BJ (cell line): ENCODE data around the gene PPM1J. TPM values are rescaled to one million over a fixed set of nuclear protein-coding genes. Genes with fewer than 3 reads are reported as not detected.

ENCODE experiments used
- CTCF ChIA-PET: fragments of 350-600 bp; formaldehyde crosslinking; extraction: SDS; loops from one replicate; lab custom pipeline; 2021; ENCODE audit warnings: antibody characterized with exemption, inconsistent platforms; lab: Yijun Ruan, JAX
- POLR2A ChIA-PET: fragments of 300-600 bp; sonication (Branson Sonifier 250); formaldehyde crosslinking; extraction: SDS; loops from one replicate; lab custom pipeline; 2021; ENCODE audit warnings: antibody characterized with exemption; lab: Charles Lee
- DNase-seq: peaks from one replicate; pipeline ENCODE4 v3.0.0-alpha.2; 2011; ENCODE audit warnings: low read depth
- H3K27me3 ChIP-seq: 2 replicates; pipeline ENCODE4 v1.6.0; 2011; ENCODE audit warnings: low read length; ENCODE audit not compliant: control insufficient read depth, insufficient read depth
- H3K36me3 ChIP-seq: 2 replicates; pipeline ENCODE4 v1.5.1; 2011; ENCODE audit warnings: low read length; ENCODE audit not compliant: control insufficient read depth, insufficient read depth
- H3K4me3 ChIP-seq: 2 replicates; pipeline ENCODE4 v1.5.1; 2011; ENCODE audit warnings: low read depth, mild to moderate bottlenecking, control low read depth, low read length
- polyA plus RNA-seq: library from polyadenylated mRNA; depleted of rRNA; stranded (reverse); fragments of >200 nt; gene quantifications from 2 replicates; pipeline ENCODE4 v1.2.3, GENCODE V29; 2011
- TF ChIP-seq, protein P1 (sequence below): IDR thresholded peaks from 2 replicates; pipeline ENCODE4 v1.5.1; 2011; ENCODE audit warnings: low read depth, mild to moderate bottlenecking, control low read depth, inconsistent platforms, low read length, moderate library complexity; ENCODE audit not compliant: insufficient read depth

Gene PPM1J
- polyA plus RNA-seq, 1 experiment: 1.4 TPM

DNA sequence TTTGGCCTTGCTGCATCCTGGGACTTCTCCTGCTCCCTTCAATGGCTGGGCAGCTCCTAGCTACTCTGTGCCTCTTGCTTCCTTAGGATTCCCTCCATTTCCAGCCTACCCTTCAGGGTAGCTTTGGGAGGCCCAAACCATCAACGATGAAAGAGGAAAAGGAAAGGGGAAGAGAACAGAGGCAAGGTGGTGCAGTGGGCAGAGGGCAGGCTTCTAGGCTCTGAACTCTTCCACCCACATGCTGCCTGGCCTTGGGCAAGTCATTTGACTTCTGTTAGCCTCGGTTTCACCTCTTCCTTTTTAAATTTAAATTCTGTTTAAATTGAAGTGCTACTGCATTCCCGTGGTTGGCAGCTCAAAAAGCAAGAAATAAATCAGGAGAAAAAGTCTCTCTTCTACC, 5.7 kb upstream of the PPM1J start:
- Histone ChIP-seq H3K4me3 (no peak overlapping the region), H3K27me3 (no peaks in the 10 kb centered on the region; the same call in 1 of the 2 replicates), H3K36me3 (no peaks in the 10 kb centered on the region)
- CTCF ChIA-PET: interaction anchor here (1.2 to 11.8 kb wide), 8 partner anchors 9 to 352 kb away, joined by 3 to 486 read pairs (median 16); partner anchors contain the start of genes LRIG2 and RHOC
- POLR2A ChIA-PET: interaction anchor here (0.6 kb wide), 1 partner anchor 35 kb away, joined by 4 read pairs; no protein-coding TSS in a partner anchor
- TF ChIP-seq, protein P1, sequence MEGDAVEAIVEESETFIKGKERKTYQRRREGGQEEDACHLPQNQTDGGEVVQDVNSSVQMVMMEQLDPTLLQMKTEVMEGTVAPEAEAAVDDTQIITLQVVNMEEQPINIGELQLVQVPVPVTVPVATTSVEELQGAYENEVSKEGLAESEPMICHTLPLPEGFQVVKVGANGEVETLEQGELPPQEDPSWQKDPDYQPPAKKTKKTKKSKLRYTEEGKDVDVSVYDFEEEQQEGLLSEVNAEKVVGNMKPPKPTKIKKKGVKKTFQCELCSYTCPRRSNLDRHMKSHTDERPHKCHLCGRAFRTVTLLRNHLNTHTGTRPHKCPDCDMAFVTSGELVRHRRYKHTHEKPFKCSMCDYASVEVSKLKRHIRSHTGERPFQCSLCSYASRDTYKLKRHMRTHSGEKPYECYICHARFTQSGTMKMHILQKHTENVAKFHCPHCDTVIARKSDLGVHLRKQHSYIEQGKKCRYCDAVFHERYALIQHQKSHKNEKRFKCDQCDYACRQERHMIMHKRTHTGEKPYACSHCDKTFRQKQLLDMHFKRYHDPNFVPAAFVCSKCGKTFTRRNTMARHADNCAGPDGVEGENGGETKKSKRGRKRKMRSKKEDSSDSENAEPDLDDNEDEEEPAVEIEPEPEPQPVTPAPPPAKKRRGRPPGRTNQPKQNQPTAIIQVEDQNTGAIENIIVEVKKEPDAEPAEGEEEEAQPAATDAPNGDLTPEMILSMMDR: no peak
- no peak for DNase-seq

DNA sequence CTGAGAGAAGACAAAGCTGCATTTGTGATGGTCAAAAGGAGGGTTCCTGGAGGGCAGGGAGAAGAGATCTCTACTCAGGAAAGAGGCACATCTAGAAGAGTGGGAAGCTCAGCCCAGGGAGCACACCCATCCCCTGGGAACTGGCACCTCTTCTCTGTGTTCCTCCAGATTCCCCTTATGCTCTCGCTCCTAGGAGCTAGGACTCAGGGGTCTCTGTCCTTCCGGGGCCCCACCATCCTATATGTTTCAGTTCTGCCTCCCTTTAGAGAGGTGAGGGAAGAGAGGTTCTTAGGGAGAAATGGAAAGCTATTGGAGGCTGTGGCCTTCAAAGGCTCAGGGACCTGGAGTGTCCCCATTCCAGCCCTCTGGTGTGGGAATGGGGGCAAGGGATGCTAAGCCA, 4.6 kb upstream of the PPM1J start:
- no peaks in the 10 kb centered on the region for H3K36me3 ChIP-seq
- ChIA-PET CTCF (interaction anchor here (0.9 to 11.8 kb wide), 15 partner anchors 8 to 377 kb away, joined by 3 to 486 read pairs (median 7); partner anchors contain the start of genes LRIG2 and RHOC), POLR2A (no interaction called here)
- no peak for DNase-seq
- no peaks in the 10 kb centered on the region; the same call in 1 of the 2 replicates for H3K27me3 ChIP-seq
- TF ChIP-seq, protein P1: no peak
- H3K4me3 ChIP-seq: no peak overlapping the region

DNA sequence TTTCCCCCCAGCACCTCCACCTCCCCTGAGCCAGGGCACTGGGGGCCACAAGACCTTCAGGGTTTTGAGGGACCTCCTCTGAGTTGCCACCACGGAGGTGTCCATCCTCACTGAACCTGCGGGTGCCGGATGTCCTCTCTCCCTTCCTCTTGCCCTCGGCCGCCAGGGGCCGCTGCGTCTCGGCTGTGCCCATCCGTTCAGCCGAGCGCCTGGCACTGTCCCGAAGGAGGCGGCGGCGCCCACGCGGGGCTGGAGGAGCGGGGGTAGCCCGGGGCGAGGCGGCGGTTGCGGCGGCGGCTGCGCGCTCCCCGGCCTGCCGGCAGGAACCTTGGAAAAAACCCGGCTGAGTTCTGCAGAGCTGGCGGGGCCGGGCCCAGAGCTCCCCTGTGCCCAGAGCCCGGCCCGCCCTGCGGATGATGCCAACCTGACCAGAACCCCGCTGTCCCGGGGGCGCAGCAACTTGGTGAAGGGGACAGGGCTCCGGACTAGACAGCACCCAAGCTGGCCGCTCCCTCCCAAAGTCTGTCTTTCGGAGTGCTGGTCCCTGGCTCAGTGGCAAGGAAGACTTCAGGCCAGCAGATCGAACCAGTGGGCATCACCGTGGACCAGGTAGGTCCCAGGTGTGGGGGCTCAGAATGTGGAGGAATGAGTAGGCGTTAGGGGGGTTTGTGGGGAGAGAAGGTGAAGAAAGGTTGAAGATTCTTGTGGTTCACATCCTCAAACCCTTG, 3.7 kb upstream of the PPM1J start:
- Histone ChIP-seq H3K4me3 (peak overlapping the region; percentile 11; the same call in 1 of the 2 replicates), H3K36me3 (no peaks in the 10 kb centered on the region), H3K27me3 (no peaks in the 10 kb centered on the region; the same call in 1 of the 2 replicates)
- TF ChIP-seq, protein P1: peak; percentile 89
- CTCF ChIA-PET: interaction anchor here (0.6 to 11.8 kb wide), 32 partner anchors 9 to 378 kb away, joined by 3 to 486 read pairs (median 4); partner anchors contain the start of genes LRIG2 and RHOC
- POLR2A ChIA-PET: no interaction called here
- DNase-seq: no peak

DNA sequence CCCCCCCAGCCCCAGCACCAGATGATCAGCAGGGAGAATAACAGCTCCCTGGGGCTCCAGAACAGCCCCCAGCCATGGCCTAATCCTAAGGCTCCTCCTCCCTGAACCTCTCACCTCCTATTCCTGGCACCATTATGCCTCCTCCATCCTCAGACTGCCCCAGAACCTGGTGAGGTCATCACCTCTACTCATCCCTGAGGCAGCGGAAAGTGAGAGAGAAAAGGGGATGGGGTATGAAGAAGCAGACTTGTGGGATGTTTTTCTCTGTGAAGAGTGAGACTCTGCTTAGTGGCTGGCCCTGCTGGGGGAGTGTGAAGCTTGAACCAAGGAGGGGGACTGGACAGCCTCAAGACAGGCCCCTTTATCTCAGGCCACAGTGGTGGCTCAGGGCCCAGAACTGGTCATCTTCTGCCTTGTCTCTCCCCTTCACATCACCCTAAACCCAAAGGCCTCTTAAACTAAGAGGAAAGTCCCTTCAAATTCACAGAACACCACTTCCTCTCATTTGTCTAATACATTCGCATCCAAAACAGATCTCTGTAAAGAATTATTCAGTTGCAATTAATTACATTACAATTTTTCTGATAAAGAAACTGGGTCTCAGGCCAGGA, 2.2 kb upstream of the PPM1J start:
- TF ChIP-seq, protein P1: no peak
- ChIA-PET POLR2A (no interaction called here), CTCF (interaction anchor here (0.7 to 11.8 kb wide), 23 partner anchors 8 to 359 kb away, joined by 3 to 486 read pairs (median 5); partner anchors contain the start of genes CTTNBP2NL and LRIG2)
- H3K4me3 ChIP-seq: no peak overlapping the region
- DNase-seq: no peak
- no peaks in the 10 kb centered on the region; the same call in 1 of the 2 replicates for H3K27me3 ChIP-seq
- H3K36me3 ChIP-seq: no peaks in the 10 kb centered on the region

DNA sequence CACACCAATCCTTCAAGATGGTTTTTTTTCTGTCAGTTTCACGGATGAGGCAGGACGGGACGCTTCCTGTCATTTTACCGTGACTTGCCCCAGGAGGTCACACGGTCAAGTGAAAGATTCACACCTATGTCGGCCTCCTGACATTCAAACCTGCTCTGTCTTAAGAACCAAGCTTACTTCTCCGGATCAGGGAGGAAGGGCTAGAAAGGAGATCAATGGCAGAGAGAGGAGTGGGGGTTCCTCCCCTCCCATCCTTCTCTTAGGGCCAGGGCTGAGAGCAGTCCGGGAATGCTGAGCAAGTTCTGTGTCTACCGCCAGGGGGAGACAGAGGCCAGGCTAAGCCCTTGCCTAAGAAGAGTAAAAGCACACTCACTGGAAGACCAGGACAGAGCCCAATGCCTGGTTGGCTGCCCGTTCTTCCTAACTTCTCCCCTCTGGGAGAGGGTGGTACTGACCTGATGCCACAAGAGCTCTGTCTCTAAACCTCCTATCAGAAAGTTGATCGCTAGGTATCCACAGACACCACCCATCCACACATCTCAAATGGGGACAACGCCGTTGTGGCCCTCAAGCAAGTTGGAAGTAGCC, 1.1 kb upstream of the PPM1J start:
- Histone ChIP-seq H3K36me3 (no peaks in the 10 kb centered on the region), H3K4me3 (peak overlapping the region; percentile 61), H3K27me3 (no peaks in the 10 kb centered on the region; the same call in 1 of the 2 replicates)
- ChIA-PET CTCF (interaction anchor here (0.6 to 11.8 kb wide), 42 partner anchors 8 to 388 kb away, joined by 3 to 486 read pairs (median 4); partner anchors contain the start of genes CTTNBP2NL and LRIG2), POLR2A (interaction anchor here (0.7 kb wide), 1 partner anchor 355 kb away, joined by 3 read pairs; no protein-coding TSS in a partner anchor)
- no peak for DNase-seq
- TF ChIP-seq, protein P1: peak; percentile 96
